ENCODE measurements around the gene SOS2. TPM values are rescaled to one million over a fixed set of nuclear protein-coding genes. Genes with fewer than 3 reads are reported as not detected.

The SOS2 gene
- total RNA-seq, 4 donors from 2014 or later: 13.8 to 29.6 (median 18.6) TPM

DNA sequence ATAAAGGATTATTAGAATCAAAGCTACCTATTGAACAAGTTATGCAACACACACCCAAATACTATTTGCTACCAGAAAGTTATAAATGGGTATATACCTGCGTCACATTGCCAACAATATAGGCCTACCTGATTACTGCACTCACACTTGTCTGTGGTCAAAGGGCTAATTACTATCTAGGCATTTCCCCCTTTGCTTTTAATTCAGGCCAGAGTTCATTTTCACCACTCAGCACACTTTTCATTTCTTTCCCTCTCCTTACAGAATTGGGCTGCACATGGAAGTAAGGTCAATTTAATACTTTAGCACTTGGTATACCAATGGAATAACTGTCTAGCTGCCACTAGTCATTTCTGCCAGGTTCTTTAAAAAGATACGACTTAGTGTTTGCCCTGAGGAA lies 1.7 kb downstream of the SOS2 start:
- intact Hi-C loops (cut with DNase I): no loop called here
- TF ChIP-seq POLR2A (IDR thresholded peaks at IDR 0.05): no peak
- TF ChIP-seq, protein P1, sequence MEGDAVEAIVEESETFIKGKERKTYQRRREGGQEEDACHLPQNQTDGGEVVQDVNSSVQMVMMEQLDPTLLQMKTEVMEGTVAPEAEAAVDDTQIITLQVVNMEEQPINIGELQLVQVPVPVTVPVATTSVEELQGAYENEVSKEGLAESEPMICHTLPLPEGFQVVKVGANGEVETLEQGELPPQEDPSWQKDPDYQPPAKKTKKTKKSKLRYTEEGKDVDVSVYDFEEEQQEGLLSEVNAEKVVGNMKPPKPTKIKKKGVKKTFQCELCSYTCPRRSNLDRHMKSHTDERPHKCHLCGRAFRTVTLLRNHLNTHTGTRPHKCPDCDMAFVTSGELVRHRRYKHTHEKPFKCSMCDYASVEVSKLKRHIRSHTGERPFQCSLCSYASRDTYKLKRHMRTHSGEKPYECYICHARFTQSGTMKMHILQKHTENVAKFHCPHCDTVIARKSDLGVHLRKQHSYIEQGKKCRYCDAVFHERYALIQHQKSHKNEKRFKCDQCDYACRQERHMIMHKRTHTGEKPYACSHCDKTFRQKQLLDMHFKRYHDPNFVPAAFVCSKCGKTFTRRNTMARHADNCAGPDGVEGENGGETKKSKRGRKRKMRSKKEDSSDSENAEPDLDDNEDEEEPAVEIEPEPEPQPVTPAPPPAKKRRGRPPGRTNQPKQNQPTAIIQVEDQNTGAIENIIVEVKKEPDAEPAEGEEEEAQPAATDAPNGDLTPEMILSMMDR (IDR thresholded peaks at IDR 0.05): no peak
- 28 to 41% methylated on average over 2 of the region's 2 CpGs for WGBS, 2 donors
- Histone ChIP-seq H3K9me3 (no peaks in the 10 kb centered on the region), H3K4me3 (peak overlapping the region; percentile 66 to 97 (median 90)), H3K36me3 (no peaks in the 10 kb centered on the region), H3K27me3 (no peaks in the 10 kb centered on the region), H3K4me1 (peaks cover 0 to 75% (median 28%) of the 10 kb centered on the region in 3 donors), H3K27ac (peak overlapping the region in 3 of 4 donors; percentile 95 to 99 (median 99))
- DNase-seq: no peak

DNA sequence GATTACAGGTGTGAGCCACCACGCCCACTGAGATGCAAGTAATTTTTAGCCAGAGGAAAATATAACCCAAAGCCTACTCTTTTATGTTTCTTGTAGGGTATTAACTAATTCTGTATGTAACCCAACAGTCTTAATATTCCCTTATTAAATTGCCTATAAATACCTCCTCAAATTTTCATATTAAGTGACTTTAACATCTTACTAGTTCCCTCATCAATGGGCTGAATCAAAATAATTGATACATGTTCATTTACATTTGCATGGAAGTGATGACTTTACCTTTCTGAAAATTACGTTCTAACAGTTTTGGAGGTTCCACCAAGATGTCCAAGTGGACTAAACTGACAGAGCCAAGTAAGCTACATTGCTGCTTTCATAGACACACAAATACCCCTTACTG lies 3.1 kb downstream of the SOS2 start:
- no peaks in the 10 kb centered on the region for H3K27me3 ChIP-seq
- peaks cover 0 to 72% (median 28%) of the 10 kb centered on the region in 3 donors for H3K4me1 ChIP-seq
- no peak overlapping the region for H3K27ac ChIP-seq
- no peak overlapping the region for H3K4me3 ChIP-seq
- H3K36me3 ChIP-seq: no peaks in the 10 kb centered on the region
- no peak for TF ChIP-seq POLR2A (IDR thresholded peaks at IDR 0.05)
- TF ChIP-seq, protein P1 (IDR thresholded peaks at IDR 0.05): no peak
- intact Hi-C loops (cut with DNase I): no loop called here
- no peaks in the 10 kb centered on the region for H3K9me3 ChIP-seq
- no peak for DNase-seq
- 95 to 96% methylated on average over 2 of the region's 2 CpGs for WGBS, 2 donors

DNA sequence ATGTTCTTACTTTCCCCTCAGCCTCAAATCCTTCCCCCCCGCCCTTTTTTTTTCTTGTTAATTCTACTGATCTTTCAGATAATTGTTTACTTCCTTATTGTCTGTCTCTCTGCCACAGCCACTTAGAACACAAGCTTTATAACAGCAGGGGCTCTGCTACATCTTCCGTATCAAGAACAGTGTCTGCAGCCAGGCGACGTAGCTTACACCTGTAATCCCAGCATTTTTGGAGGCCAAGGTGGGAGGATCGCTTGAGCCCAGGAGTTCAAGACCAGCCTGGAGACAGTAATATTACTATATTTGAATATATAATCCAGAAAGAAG lies 5.4 kb downstream of the SOS2 start:
- H3K4me1 ChIP-seq: peaks cover 0 to 57% (median 28%) of the 10 kb centered on the region in 3 donors
- no peak for DNase-seq
- no peaks in the 10 kb centered on the region for H3K36me3 ChIP-seq
- peak overlapping the region in 2 of 4 donors; percentile 50 to 63 for H3K27ac ChIP-seq
- TF ChIP-seq POLR2A (IDR thresholded peaks at IDR 0.05): no peak
- TF ChIP-seq, protein P1 (IDR thresholded peaks at IDR 0.05): no peak
- no peaks in the 10 kb centered on the region for H3K9me3 ChIP-seq
- no peak overlapping the region for H3K4me3 ChIP-seq
- intact Hi-C loops (cut with DNase I): no loop called here
- 72 to 83% methylated on average over 5 of the region's 5 CpGs for WGBS, 2 donors
- H3K27me3 ChIP-seq: no peaks in the 10 kb centered on the region

DNA sequence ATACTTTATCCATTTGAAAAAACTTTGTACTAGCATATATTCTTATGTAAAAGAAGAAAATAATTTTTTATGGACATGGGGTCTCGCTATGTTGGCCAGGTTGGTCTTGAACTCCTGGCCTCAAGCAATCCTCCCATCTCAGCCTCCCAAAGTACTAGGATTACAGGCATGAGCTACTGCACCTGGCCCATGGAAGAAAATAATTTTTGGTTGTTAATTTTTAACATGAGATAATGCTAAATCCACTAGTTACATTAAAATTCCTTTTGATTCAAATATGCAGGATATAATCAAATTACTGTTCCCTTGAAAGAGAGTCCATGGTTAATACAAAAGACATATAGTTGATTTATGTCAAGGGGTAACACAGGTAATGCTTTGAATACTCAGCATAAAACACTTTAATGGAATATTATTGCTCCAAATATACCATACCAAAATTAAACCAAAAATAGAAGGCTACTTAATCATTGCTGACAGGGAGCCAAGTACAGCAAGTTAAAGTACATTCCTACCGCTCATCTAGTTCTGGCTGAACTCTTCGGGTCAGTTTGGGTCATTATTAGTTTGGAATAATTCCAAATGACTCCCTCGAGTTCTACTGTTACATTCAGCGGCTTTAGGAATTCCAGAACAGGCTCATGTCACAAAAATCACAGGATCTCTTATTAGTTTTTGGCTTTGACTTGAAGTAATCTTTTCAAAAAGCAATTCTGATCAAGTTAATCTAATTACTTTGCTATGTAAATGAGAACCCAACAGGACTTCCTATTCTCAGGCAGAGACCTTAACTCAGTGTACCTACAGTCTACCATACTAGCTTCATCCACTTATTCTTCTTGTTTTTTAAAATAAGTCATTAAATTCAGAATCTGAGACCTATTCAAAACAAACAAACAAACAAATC lies 6.1 kb downstream of the SOS2 start:
- H3K4me1 ChIP-seq: peaks cover 0 to 56% (median 27%) of the 10 kb centered on the region in 3 donors
- intact Hi-C loops (cut with DNase I): no loop called here
- no peak overlapping the region for H3K4me3 ChIP-seq

More for the DNA sequence above, 6.1 kb downstream of the SOS2 start:
- H3K27me3 ChIP-seq: no peaks in the 10 kb centered on the region
- no peaks in the 10 kb centered on the region for H3K36me3 ChIP-seq
- peak overlapping the region in 3 of 4 donors; percentile 7 to 63 (median 50) for H3K27ac ChIP-seq
- TF ChIP-seq, protein P1 (IDR thresholded peaks at IDR 0.05): no peak
- TF ChIP-seq POLR2A (IDR thresholded peaks at IDR 0.05): no peak
- 27 to 31% methylated on average over 5 of the region's 5 CpGs for WGBS, 2 donors
- no peaks in the 10 kb centered on the region for H3K9me3 ChIP-seq
- DNase-seq: no peak
